Stromal cell of bone marrow (primary cell): ENCODE data around the gene ATP11A.
A peak's percentile ranks its signal among the peaks of the same experiment; 100 is the strongest.

Experiments
- DNase-seq: peaks from one replicate; pipeline ENCODE4 v3.0.0-alpha.2; 2012; ENCODE audit warnings: low read depth

The ATP11A gene

GRCh38 chr13:112820318-112820717 lies 130.5 kb downstream of the ATP11A start:
- no peak for DNase-seq

- no peak for DNase-seq
Measured at GRCh38 chr13:112821340-112822055, 131.7 kb downstream of the ATP11A start.

- DNase-seq: no peak
Measured at GRCh38 chr13:112822851-112823250, 133.0 kb downstream of the ATP11A start.

DNA sequence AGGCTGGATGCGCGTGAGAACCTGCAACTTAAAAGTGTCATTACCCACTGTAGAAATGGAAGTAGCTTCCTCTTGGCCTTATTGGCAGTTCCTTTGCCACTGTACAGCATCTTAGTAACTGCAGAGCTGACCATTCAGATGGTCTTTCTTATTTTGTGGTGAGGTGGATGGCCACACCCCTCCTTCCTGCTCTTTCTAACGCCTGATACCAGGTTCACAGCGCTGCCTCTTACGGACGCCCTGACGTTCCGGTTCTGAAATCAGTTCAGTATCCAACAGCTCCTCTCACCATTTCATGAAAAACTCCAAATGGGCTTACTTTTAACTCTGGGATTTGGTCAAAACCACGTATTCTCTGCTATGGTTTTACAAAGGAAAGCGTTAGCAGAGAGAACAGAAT lies 134.6 kb downstream of the ATP11A start:
- DNase-seq: no peak

- no peak for DNase-seq
Measured at GRCh38 chr13:112825071-112825470, 135.2 kb downstream of the ATP11A start.

GRCh38 chr13:112825875-112826274 lies 136.0 kb downstream of the ATP11A start:
- no peak for DNase-seq

GRCh38 chr13:112826565-112826964 lies 136.7 kb downstream of the ATP11A start:
- DNase-seq: no peak

- no peak for DNase-seq
Measured at GRCh38 chr13:112828082-112828699, 138.4 kb downstream of the ATP11A start.

- no peak for DNase-seq
Measured at GRCh38 chr13:112828756-112829155, 138.9 kb downstream of the ATP11A start.

- no peak for DNase-seq
Measured at GRCh38 chr13:112831196-112831595, 141.4 kb downstream of the ATP11A start.

GRCh38 chr13:112831801-112832200 lies 142.0 kb downstream of the ATP11A start:
- no peak for DNase-seq

DNA sequence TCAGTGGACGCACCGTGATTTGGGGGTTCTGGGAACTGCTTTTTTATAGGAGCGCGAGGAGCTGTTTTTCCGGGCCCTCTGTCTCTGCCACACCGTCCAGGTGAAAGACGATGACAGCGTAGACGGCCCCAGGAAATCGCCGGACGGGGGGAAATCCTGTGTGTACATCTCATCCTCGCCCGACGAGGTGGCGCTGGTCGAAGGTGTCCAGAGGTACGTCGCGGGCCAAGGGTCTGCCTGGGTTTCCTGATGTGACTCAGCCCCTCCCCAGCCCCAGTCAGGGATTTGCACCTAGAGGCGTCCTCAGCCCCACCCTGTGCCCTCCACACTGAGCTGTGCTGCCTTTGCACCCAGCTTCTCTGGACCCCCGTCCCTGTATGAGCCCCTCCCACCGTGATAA lies 143.0 kb downstream of the ATP11A start:
- DNase-seq: no peak

- no peak for DNase-seq
Measured at GRCh38 chr13:112833551-112834257, 143.9 kb downstream of the ATP11A start.

DNA sequence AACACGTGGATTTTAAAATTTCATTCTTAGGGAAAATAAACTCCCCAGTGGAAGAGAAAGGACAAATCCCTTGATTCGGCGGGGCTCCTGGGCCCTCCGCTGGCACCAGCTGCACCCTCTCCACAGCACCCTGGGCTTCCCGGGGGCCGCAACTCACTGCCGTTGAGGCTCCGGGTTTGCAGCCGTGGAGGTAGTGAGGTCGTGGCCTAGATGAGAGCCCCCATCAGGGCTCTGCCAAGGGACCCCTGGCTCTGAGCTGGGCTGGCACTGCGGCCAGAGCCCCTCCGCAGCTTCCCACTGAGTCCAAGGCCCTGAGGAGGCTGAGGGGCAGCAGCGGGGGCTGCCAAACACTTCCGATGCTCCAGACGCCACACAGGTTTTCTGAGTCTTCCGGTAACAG lies 145.5 kb downstream of the ATP11A start:
- DNase-seq: no peak

GRCh38 chr13:112835796-112836195 lies 146.0 kb downstream of the ATP11A start:
- no peak for DNase-seq

DNA sequence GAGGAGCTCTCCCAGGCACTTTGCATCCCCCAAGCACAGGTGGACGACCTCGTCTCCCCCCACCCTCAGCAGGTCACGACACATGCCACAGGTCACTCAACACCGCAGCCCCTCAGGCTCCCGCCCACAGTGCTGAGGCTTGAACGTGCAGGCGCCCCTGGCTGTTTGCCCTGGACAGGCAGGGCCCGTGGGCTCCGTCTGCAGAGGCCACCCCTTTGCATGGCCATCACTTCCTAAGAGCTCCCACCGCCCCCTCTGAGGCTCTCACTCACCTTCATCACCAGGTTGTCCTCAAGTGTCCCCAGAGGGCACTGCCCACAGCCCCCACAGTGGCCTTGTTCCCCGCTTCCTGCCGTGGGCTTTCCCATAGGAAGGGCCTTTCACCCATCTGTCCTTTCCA lies 147.1 kb downstream of the ATP11A start:
- no peak for DNase-seq

- no peak for DNase-seq
Measured at GRCh38 chr13:112837371-112838037, 147.7 kb downstream of the ATP11A start.

GRCh38 chr13:112838038-112838841 lies 148.4 kb downstream of the ATP11A start:
- DNase-seq: no peak

- no peak for DNase-seq
Measured at GRCh38 chr13:112838842-112839117, 148.9 kb downstream of the ATP11A start.

- peak; percentile 36 for DNase-seq
Measured at GRCh38 chr13:112839356-112840105, 149.7 kb downstream of the ATP11A start.
